ENCODE results near the gene FNDC5.

GRCh38 chr1:32896451-32896850 lies 25.7 kb upstream of the FNDC5 start:
- TF ChIP-seq CTCF (IDR thresholded peaks at IDR 0.05) (no peak), POLR2AphosphoS5 (IDR thresholded peaks at IDR 0.05; ENCODE audit: low read depth, low read length) (no peak), SIN3A (IDR thresholded peaks at IDR 0.05; ENCODE audit: borderline replicate concordance, insufficient read depth, low read depth, low read length) (no peak), REST (IDR thresholded peaks at IDR 0.05; ENCODE audit: insufficient read depth in 1 of 2, low read depth in 2 of 2, low read length in 1 of 2) (no peak)

Measured in Panc1 (cell line).